B cell (primary cell): Measurements from ENCODE around the gene ASMTL. TPM values are rescaled to one million over a fixed set of nuclear protein-coding genes. Genes with fewer than 3 reads are reported as not detected.
"Not testable (repeated sequence)": the region's sequence is repeated elsewhere in the genome, so short reads cannot be mapped to it uniquely, and the experiment has no call there.

ENCODE experiments used
- ATAC-seq: fragments of 200-7000 bp; cut with Tn5 transposase; one replicate; pipeline ENCODE4 v1.10.0; 2021; ENCODE audit warnings: low read depth, mild to moderate bottlenecking, moderate number of reproducible peaks, moderate library complexity
- CTCF ChIA-PET: fragments of 350-600 bp; sonication (Branson Sonifier 250); formaldehyde crosslinking; loops from one replicate; lab custom pipeline; 2021; ENCODE audit warnings: antibody characterized with exemption, inconsistent platforms; lab: Charles Lee
- POLR2A ChIA-PET: fragments of 350-600 bp; sonication (Branson Sonifier 250); formaldehyde crosslinking; loops from one replicate; lab custom pipeline; 2021; ENCODE audit warnings: antibody characterized with exemption; lab: Charles Lee
- DNase-seq: peaks from one replicate; pipeline ENCODE4 v3.0.0; 2013
- H2AFZ ChIP-seq: 2 replicates; pipeline ENCODE4 v1.6.1; 2012; ENCODE audit warnings: mild to moderate bottlenecking, low read depth, low read length; ENCODE audit not compliant: insufficient read depth, poor library complexity, severe bottlenecking
- H3K27ac ChIP-seq, 2 donors: 1 replicate in 1 of 2; 2 replicates in 1 of 2; pipeline ENCODE4 v1.5.1; 2012 to 2013; ENCODE audit warnings: low read length in 2 of 2, mild to moderate bottlenecking in 2 of 2, moderate library complexity in 1 of 2
- H3K27me3 ChIP-seq, 4 experiments: fragments of 200-600 bp in 1 of 4; sonication (generic) in 1 of 4; replicated peaks in 1 of 4; 1 replicate in 2 of 4; 2 replicates in 2 of 4; pipeline versions ENCODE4 v1.6.1 to v1.7.0; 2013 to 2016; ENCODE audit warnings: low read length in 3 of 4, mild to moderate bottlenecking in 2 of 4, mixed read lengths in 1 of 4, moderate library complexity in 1 of 4; ENCODE audit not compliant: insufficient read depth in 4 of 4, control insufficient read depth in 3 of 4; ENCODE audit errors: control extremely low read depth in 1 of 4
- H3K36me3 ChIP-seq, 2 experiments: replicated peaks in 1 of 2; 1 replicate in 1 of 2; 2 replicates in 1 of 2; pipeline versions ENCODE4 v1.6.1 to v1.7.1; 2013; ENCODE audit warnings: low read length in 1 of 2; ENCODE audit not compliant: insufficient read depth in 2 of 2, control insufficient read depth in 1 of 2; ENCODE audit errors: control extremely low read depth in 1 of 2, extremely low read depth in 1 of 2
- H3K4me1 ChIP-seq, 2 donors: fragments of 200-600 bp in 1 of 2; sonication (generic) in 1 of 2; 1 replicate in 1 of 2; 2 replicates in 1 of 2; pipeline versions ENCODE4 v1.5.1 to v1.6.1; 2013 to 2017; ENCODE audit warnings: low read length in 2 of 2; ENCODE audit not compliant: control insufficient read depth in 2 of 2, insufficient read depth in 2 of 2
- H3K4me2 ChIP-seq: replicated peaks from 2 replicates; pipeline ENCODE3; 2012; ENCODE audit warnings: mild to moderate bottlenecking, low read depth, low read length; ENCODE audit not compliant: poor library complexity, severe bottlenecking
- H3K4me3 ChIP-seq, 5 experiments: fragments of 200-600 bp in 1 of 5; sonication (generic) in 1 of 5; 1 replicate in 3 of 5; 2 replicates in 2 of 5; pipeline versions ENCODE4 v1.5.1 to v1.7.0; 2011 to 2016; ENCODE audit warnings: low read length in 4 of 5, mild to moderate bottlenecking in 4 of 5, low read depth in 2 of 5, control low read depth in 1 of 5, moderate library complexity in 1 of 5; ENCODE audit not compliant: insufficient read depth in 1 of 5; ENCODE audit errors: control extremely low read depth in 1 of 5, extremely low read depth in 1 of 5
- H3K79me2 ChIP-seq: fragments of 200-600 bp; sonication (generic); one replicate; pipeline ENCODE4 v1.6.0; 2016; ENCODE audit warnings: low read length; ENCODE audit not compliant: control insufficient read depth, insufficient read depth
- H3K9ac ChIP-seq: fragments of 200-600 bp; sonication (generic); 2 replicates; pipeline ENCODE4 v1.6.1; 2017; ENCODE audit warnings: mild to moderate bottlenecking, low read length, moderate library complexity
- H3K9me3 ChIP-seq, 3 donors: one replicate each; pipeline versions ENCODE4 v1.6.1 to v1.7.1; 2013; ENCODE audit warnings: low read length in 2 of 3; ENCODE audit not compliant: control insufficient read depth in 2 of 3, insufficient read depth in 1 of 3; ENCODE audit errors: control extremely low read depth in 1 of 3
- H4K20me1 ChIP-seq: 2 replicates; pipeline ENCODE4 v1.6.0; 2012; ENCODE audit warnings: mild to moderate bottlenecking, low read length; ENCODE audit not compliant: insufficient read depth, control insufficient read depth, poor library complexity, severe bottlenecking
- H3K27ac Mint-ChIP-seq: one replicate; pipeline ENCODE4 v1.8.0; 2021; ENCODE audit warnings: mixed read lengths
- H3K27me3 Mint-ChIP-seq: one replicate; pipeline ENCODE4 v1.8.0; 2021; ENCODE audit warnings: mixed read lengths
- H3K4me1 Mint-ChIP-seq: one replicate; pipeline ENCODE4 v1.8.0; 2021; ENCODE audit warnings: mixed read lengths
- H3K4me3 Mint-ChIP-seq: one replicate; pipeline ENCODE4 v1.8.0; 2021; ENCODE audit warnings: mixed read lengths
- H3K9me3 Mint-ChIP-seq: one replicate; pipeline ENCODE4 v1.8.0; 2022; ENCODE audit warnings: mixed read lengths; ENCODE audit not compliant: insufficient read depth
- CTCF ChIP-seq: fragments of 200-600 bp; IDR thresholded peaks from one replicate; pipeline ENCODE4 v1.8.0; 2022; ENCODE audit warnings: antibody characterized with exemption, mild to moderate bottlenecking
- EZH2 ChIP-seq: IDR thresholded peaks from 2 replicates; pipeline ENCODE4 v1.6.1; 2012; ENCODE audit warnings: borderline replicate concordance, low read depth, mild to moderate bottlenecking, moderate library complexity, low read length; ENCODE audit not compliant: insufficient read depth, poor library complexity, severe bottlenecking
- WGBS: methylation state at CpG from one replicate; pipeline ENCODE4 v1.1.5; 2013; ENCODE audit warnings: missing lambda C conversion rate; ENCODE audit not compliant: insufficient coverage; 5-methylcytosine and 5-hydroxymethylcytosine counted together
- intact Hi-C: fragments of 100-400 bp; cut with micrococcal nuclease; formaldehyde crosslinking; loops from one replicate; pipeline ENCODE4 v1.10.0; 2022
- polyA plus RNA-seq: library from polyadenylated mRNA; depleted of rRNA; stranded (reverse); fragments of >200 nt; gene quantifications from 2 replicates; pipeline ENCODE4 v1.2.3, GENCODE V29; 2012
- total RNA-seq, 2 donors: library from RNA; stranded (reverse); fragments of 120-200 nt in 1 of 2; gene quantifications; 1 replicate in 1 of 2; 2 replicates in 1 of 2; pipeline versions ENCODE4 v1.2.3 to v1.2.4, GENCODE V29; 2013 to 2022

Gene ASMTL
- total and polyA plus RNA-seq, 2 donors (not counting 1 experiment from before 2014, with no cell fraction given): 33.3 to 52.9 TPM

GRCh38 chrX:1449036-1449822 is 3.5 kb downstream of the ASMTL start:
- CTCF ChIA-PET: no interaction called here
- H3K9me3 ChIP-seq: peaks cover 0 to 27% (median 3%) of the 10 kb centered on the region in 3 donors
- no peak overlapping the region for H3K4me2 ChIP-seq
- peaks cover 22 to 37% of the 10 kb centered on the region in 2 donors for H3K4me1 ChIP-seq
- ATAC-seq (no peak), DNase-seq (no peak)
- H3K36me3 ChIP-seq: peaks cover 0 to 4% of the 10 kb centered on the region in 2 experiments
- POLR2A ChIA-PET: no interaction called here
- no peak overlapping the region for H2AFZ ChIP-seq
- H3K79me2 ChIP-seq: peaks cover 65% of the 10 kb centered on the region
- Mint-ChIP-seq H3K27me3 (no peaks in the 10 kb centered on the region), H3K4me1 (peaks cover 31% of the 10 kb centered on the region), H3K27ac (no peak overlapping the region), H3K4me3 (no peak overlapping the region), H3K9me3 (peaks cover 4% of the 10 kb centered on the region)
- WGBS: 86% methylated on average over 9 of the region's 9 CpGs
- TF ChIP-seq EZH2 (no peak), CTCF (no peak)
- H3K4me3 ChIP-seq: no peak overlapping the region
- no peaks in the 10 kb centered on the region for H3K27me3 ChIP-seq
- H3K27ac ChIP-seq: no peak overlapping the region
- no peak overlapping the region for H3K9ac ChIP-seq
- intact Hi-C loops: no loop called here
- peaks cover 35% of the 10 kb centered on the region for H4K20me1 ChIP-seq

- H3K4me1 Mint-ChIP-seq: peaks cover 30% of the 10 kb centered on the region
- H3K4me3 ChIP-seq, H2AFZ ChIP-seq, POLR2A ChIA-PET, H3K27me3 Mint-ChIP-seq, intact Hi-C loops, H3K4me3 Mint-ChIP-seq, H3K27me3 ChIP-seq, H3K9ac ChIP-seq, H3K4me2 ChIP-seq, H3K36me3 ChIP-seq, ATAC-seq, H3K9me3 Mint-ChIP-seq, CTCF ChIA-PET, DNase-seq, H3K27ac ChIP-seq: not testable (repeated sequence)
- H3K4me1 ChIP-seq: peaks cover 22 to 36% of the 10 kb centered on the region in 2 donors
- peaks cover 0 to 32% (median 3%) of the 10 kb centered on the region in 3 donors for H3K9me3 ChIP-seq
- peaks cover 35% of the 10 kb centered on the region for H4K20me1 ChIP-seq
- H3K79me2 ChIP-seq: peaks cover 65% of the 10 kb centered on the region
- 98% methylated on average over 5 of the region's 5 CpGs for WGBS
- peak overlapping the region; percentile 10 for H3K27ac Mint-ChIP-seq
These were observed 4.1 kb downstream of the ASMTL start for GRCh38 chrX:1448573-1449001.

GRCh38 chrX:1447969-1448572 is 4.6 kb downstream of the ASMTL start:
- DNase-seq, H3K27me3 ChIP-seq, ATAC-seq, H3K27ac ChIP-seq, H2AFZ ChIP-seq, H3K4me2 ChIP-seq, H3K27ac Mint-ChIP-seq, H3K9ac ChIP-seq, CTCF ChIA-PET, H3K36me3 ChIP-seq, H3K4me3 ChIP-seq, H3K27me3 Mint-ChIP-seq, H3K4me3 Mint-ChIP-seq, POLR2A ChIA-PET, intact Hi-C loops, H3K9me3 Mint-ChIP-seq: not testable (repeated sequence)
- Histone ChIP-seq H4K20me1 (peaks cover 35% of the 10 kb centered on the region), H3K79me2 (peaks cover 65% of the 10 kb centered on the region), H3K9me3 (peaks cover 0 to 37% (median 3%) of the 10 kb centered on the region in 3 donors), H3K4me1 (peaks cover 22 to 36% of the 10 kb centered on the region in 2 donors)
- H3K4me1 Mint-ChIP-seq: peaks cover 29% of the 10 kb centered on the region
- 97% methylated on average over 8 of the region's 8 CpGs for WGBS
